ENCODE measurements around the gene HIPK4.
"Not testable (repeated sequence)": the region's sequence is repeated elsewhere in the genome, so short reads cannot be mapped to it uniquely, and the experiment has no call there.

HIPK4 gene

DNA sequence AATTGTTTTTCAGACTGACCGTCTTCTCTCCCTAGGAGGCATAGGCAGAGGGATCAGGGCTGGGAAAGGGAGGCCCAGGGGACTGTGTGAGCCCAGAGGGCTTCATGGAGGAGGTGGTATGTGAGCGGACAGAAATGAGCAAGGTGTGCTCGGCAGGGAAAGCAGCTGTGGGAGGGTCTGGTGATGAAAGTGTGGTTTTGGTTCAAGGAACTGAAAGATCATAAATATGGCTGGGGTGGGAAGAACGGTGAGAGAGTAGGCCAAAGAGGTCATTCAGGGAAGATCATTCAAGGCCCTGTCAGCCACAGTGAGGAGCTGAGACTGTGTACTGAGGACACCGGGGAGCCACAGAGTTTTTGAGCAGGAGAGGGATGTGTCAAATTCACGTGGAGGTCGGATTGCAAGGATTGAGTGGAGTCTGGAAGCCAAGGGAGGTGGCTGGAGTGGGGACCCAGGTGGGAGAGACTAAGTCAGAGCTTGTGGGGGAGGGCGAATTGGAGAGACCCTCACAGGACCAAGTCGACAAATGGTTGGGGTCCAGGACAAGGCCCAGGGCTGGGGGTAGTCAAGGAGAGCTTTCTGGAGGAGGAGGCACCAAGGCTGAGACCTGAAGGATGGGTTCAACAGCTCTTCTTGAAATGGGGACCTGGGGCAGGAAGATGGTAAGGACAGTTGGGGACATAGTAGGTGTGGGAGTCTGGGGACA lies 33.9 kb downstream of the HIPK4 start:
- no peak overlapping the region for H3K27ac Mint-ChIP-seq
- H3K36me3 Mint-ChIP-seq (ENCODE audit: low read depth), result peaks cover 19% of the 10 kb centered on the region
- no peak for DNase-seq
- H3K27me3 Mint-ChIP-seq, result no peaks in the 10 kb centered on the region
- H3K4me3 Mint-ChIP-seq, result no peak overlapping the region
- H3K9me3 Mint-ChIP-seq, result no peaks in the 10 kb centered on the region
- peaks cover 10% of the 10 kb centered on the region for H3K4me1 Mint-ChIP-seq (ENCODE audit: low read depth)

GRCh38 chr19:40348961-40349507 lies 40.9 kb downstream of the HIPK4 start:
- Mint-ChIP-seq H3K27ac (peak overlapping the region; percentile 85), H3K27me3 (no peaks in the 10 kb centered on the region), H3K36me3 (ENCODE audit: low read depth) (peaks cover 26% of the 10 kb centered on the region), H3K9me3 (no peaks in the 10 kb centered on the region), H3K4me3 (peak overlapping the region; percentile 83), H3K4me1 (ENCODE audit: low read depth) (peaks cover 35% of the 10 kb centered on the region)
- DNase-seq, result no peak

GRCh38 chr19:40348125-40348913 lies 41.7 kb downstream of the HIPK4 start, which contains the start of the genes C19orf47 and PLD3:
C19orf47 (minus strand) TSS chr19:40348397; CDS start chr19:40341857, 6,540 bp downstream.
PLD3 (plus strand) TSS chr19:40348695; CDS start chr19:40366484, 17,789 bp downstream.
- Mint-ChIP-seq H3K4me3 (peak within 1 kb of the TSS; percentile 83), H3K36me3 (ENCODE audit: low read depth) (peaks cover 30% of the 10 kb centered on the region), H3K9me3 (no peaks in the 10 kb centered on the region), H3K4me1 (ENCODE audit: low read depth) (peaks cover 37% of the 10 kb centered on the region), H3K27ac (peak within 1 kb of the TSS; percentile 85), H3K27me3 (no peaks in the 10 kb centered on the region)
- peak; percentile 97 for DNase-seq

DNA sequence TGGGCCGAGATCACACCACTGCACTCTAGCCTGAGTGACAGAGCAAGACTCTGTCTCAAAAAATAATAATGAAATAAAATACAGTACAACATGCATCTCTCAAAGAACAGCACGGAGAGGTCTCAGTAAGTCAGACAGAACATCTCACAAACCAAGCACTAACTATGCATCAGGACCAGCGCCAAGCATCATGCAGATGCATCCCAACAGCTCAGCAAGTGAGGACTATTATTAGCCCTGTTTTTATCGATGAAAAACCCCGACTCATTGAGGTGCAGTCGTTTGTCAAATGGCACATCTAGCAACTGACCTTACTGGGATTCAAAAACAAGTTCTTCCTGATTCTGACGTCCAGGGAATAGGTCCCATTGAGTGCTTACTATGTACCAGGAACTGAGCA lies 45.6 kb downstream of the HIPK4 start:
- no peak for DNase-seq

DNA sequence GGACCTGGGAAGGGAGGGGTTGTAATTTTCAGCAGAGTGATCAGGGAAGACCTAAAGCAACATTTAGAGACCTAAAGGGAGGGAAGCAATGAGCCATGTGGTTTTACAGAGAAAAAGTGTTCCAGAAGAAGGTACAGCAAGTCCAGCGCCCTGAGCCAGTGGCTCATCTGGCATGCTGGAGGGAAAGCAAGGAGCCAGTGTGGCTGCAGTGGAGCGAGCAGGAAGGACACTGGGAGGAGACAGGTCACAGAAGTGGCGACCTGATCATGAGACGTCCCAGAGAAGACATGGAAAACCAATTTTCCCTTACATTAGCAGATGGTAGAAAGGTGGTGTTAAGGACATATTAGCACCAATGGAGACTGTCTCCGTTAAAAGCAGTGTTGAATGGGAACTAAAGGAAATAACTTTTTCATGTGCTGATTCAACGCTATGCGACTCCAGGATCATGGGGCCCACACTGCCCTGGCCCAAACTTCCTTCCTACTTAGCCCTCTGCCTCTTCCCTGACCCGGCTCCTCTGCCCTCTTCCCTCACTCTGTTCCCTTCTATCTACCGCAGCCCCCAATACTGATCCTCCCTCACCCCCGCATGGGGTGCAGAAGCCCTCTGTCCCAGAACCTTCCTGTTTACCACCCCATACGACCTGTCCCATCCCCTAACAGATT lies 47.2 kb downstream of the HIPK4 start:
- Mint-ChIP-seq H3K27me3 (no peaks in the 10 kb centered on the region), H3K4me3 (no peak overlapping the region), H3K36me3 (ENCODE audit: low read depth) (peaks cover 47% of the 10 kb centered on the region), H3K4me1 (ENCODE audit: low read depth) (peaks cover 25% of the 10 kb centered on the region), H3K27ac (peak overlapping the region; percentile 33), H3K9me3 (no peaks in the 10 kb centered on the region)
- no peak for DNase-seq

More for the DNA sequence above, 45.6 kb downstream of the HIPK4 start:
- no peak overlapping the region for H3K4me3 Mint-ChIP-seq
- H3K9me3 Mint-ChIP-seq, result no peaks in the 10 kb centered on the region
- peaks cover 44% of the 10 kb centered on the region for H3K36me3 Mint-ChIP-seq (ENCODE audit: low read depth)
- peaks cover 32% of the 10 kb centered on the region for H3K4me1 Mint-ChIP-seq (ENCODE audit: low read depth)
- peak overlapping the region; percentile 34 for H3K27ac Mint-ChIP-seq
- no peaks in the 10 kb centered on the region for H3K27me3 Mint-ChIP-seq

DNA sequence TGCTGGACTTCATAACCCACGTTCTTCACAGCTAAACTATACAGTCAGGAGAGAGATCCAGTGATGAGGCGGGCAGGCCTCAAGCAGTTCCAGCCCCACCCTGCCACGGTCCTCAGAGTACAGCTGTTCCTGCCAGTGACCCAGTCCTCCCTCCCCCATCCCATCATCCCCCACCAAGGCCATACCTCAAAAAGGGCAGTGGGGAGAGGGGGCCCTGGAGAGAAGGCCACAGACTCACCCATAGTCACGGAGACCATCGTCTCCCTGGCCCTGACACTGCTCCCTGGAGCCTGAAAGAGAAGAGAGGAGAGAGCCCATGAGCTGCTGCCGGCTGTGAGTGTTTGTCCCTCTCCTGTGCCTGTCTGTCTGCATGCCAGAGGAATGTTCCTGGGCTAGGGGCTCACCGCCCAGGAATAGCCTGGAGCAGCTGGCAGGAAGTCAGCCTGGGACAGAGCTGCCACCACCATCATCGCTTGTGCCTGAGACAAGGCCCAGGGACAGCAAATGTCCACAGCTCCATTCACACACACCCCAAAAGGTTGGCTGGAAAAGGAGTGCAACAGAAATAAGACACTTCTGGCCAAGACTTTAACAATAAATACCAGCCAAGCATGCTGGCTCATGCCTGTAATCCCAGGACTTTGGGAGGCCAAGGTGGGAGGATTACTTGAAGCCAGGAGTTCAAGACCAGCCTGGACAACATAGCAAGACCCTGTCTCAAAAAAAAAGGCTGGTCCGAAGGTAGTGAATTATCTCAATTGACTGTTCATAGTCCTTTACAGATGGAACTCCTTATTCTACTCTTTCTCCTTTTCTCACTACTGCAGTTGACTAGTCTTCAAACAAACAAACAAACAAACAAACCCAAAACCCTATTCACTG lies 48.1 kb downstream of the HIPK4 start:
- H3K36me3 Mint-ChIP-seq (ENCODE audit: low read depth), result peaks cover 49% of the 10 kb centered on the region
- DNase-seq, result no peak
- no peaks in the 10 kb centered on the region for H3K9me3 Mint-ChIP-seq
- H3K27ac Mint-ChIP-seq, result peak overlapping the region; percentile 33
- no peaks in the 10 kb centered on the region for H3K27me3 Mint-ChIP-seq
- H3K4me1 Mint-ChIP-seq (ENCODE audit: low read depth), result peaks cover 16% of the 10 kb centered on the region
- H3K4me3 Mint-ChIP-seq, result no peak overlapping the region

- Mint-ChIP-seq H3K27ac (no peak overlapping the region), H3K4me1 (ENCODE audit: low read depth) (peaks cover 6% of the 10 kb centered on the region), H3K9me3 (no peaks in the 10 kb centered on the region), H3K27me3 (no peaks in the 10 kb centered on the region), H3K4me3 (no peak overlapping the region), H3K36me3 (ENCODE audit: low read depth) (peaks cover 64% of the 10 kb centered on the region)
- DNase-seq, result no peak
Observed at GRCh38 chr19:40339018-40339728, 50.8 kb downstream of the HIPK4 start.

- Mint-ChIP-seq H3K9me3 (no peaks in the 10 kb centered on the region), H3K4me3 (no peak overlapping the region), H3K4me1 (ENCODE audit: low read depth) (no peaks in the 10 kb centered on the region), H3K27ac (no peak overlapping the region), H3K27me3 (no peaks in the 10 kb centered on the region), H3K36me3 (ENCODE audit: low read depth) (peaks cover 70% of the 10 kb centered on the region)
- DNase-seq, result no peak
Observed at GRCh38 chr19:40337594-40337993, 52.4 kb downstream of the HIPK4 start.

DNA sequence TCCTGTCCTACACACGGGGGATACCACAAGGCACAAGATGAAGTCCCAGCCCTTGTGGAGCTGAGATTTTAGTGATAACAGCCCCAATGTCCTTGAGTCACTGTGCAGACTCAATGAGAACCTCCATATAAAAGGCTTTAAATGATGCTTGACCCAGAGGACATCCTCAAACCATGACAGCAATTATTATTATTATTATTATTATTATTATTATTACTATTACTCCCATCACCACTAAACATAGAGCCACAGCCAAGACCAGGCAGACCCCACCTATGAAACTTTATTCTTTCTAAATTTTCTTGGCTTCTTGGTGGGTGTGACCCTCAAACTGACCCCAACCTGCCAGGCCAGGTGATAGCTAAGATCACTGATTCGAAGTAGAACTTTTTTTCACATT lies 52.9 kb downstream of the HIPK4 start:
- Mint-ChIP-seq H3K36me3 (ENCODE audit: low read depth) (peaks cover 73% of the 10 kb centered on the region), H3K4me1 (ENCODE audit: low read depth) (no peaks in the 10 kb centered on the region), H3K4me3 (no peak overlapping the region), H3K27me3 (no peaks in the 10 kb centered on the region), H3K27ac (no peak overlapping the region), H3K9me3 (no peaks in the 10 kb centered on the region)
- no peak for DNase-seq

DNA sequence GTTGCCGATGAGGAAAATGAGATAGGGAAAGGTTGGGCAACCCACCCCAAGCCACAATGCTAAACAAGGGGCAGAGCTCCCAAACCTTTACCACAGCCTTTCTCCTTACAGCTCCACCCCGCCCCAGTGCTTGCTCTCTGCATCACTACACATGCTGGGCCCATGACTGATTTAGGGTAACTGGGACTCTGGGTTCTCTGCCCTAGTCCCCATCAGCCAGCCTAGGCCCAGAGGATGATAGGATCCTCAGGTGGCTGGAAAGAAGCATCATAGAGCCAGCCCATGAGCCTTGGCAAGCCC lies 53.4 kb downstream of the HIPK4 start:
- Mint-ChIP-seq H3K4me3 (no peak overlapping the region), H3K9me3 (no peaks in the 10 kb centered on the region), H3K36me3 (ENCODE audit: low read depth) (peaks cover 75% of the 10 kb centered on the region), H3K27ac (no peak overlapping the region), H3K4me1 (ENCODE audit: low read depth) (no peaks in the 10 kb centered on the region), H3K27me3 (no peaks in the 10 kb centered on the region)
- DNase-seq, result no peak

- Mint-ChIP-seq H3K27me3 (no peaks in the 10 kb centered on the region), H3K4me3 (no peak overlapping the region), H3K27ac (no peak overlapping the region), H3K9me3 (no peaks in the 10 kb centered on the region), H3K36me3 (ENCODE audit: low read depth) (peaks cover 77% of the 10 kb centered on the region), H3K4me1 (ENCODE audit: low read depth) (no peaks in the 10 kb centered on the region)
- no peak for DNase-seq
Observed at GRCh38 chr19:40335855-40336600, 54.0 kb downstream of the HIPK4 start.

DNA sequence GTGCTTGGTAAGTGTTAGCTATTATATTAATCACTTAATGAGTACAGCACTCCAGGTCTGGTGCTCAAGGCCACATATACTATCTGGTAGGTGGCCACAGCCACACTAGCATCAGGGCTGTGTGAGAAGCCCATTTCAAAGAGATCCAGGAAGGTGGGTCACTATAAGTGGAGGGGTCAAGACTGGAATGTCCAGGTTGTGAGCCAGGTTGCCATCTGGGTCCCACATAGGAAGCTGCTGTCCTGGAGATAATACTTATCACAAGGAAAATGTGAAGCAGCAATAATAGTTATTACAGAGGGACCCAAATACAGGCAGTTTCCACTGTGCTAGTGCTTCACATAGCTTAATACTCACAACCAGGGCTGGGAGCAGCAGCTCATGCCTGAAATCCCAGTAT lies 54.9 kb downstream of the HIPK4 start:
- no peaks in the 10 kb centered on the region for H3K4me1 Mint-ChIP-seq (ENCODE audit: low read depth)
- no peak for DNase-seq
- H3K9me3 Mint-ChIP-seq, result no peaks in the 10 kb centered on the region
- H3K27ac Mint-ChIP-seq, result no peak overlapping the region
- H3K4me3 Mint-ChIP-seq, result no peak overlapping the region
- no peaks in the 10 kb centered on the region for H3K27me3 Mint-ChIP-seq
- peaks cover 80% of the 10 kb centered on the region for H3K36me3 Mint-ChIP-seq (ENCODE audit: low read depth)

DNA sequence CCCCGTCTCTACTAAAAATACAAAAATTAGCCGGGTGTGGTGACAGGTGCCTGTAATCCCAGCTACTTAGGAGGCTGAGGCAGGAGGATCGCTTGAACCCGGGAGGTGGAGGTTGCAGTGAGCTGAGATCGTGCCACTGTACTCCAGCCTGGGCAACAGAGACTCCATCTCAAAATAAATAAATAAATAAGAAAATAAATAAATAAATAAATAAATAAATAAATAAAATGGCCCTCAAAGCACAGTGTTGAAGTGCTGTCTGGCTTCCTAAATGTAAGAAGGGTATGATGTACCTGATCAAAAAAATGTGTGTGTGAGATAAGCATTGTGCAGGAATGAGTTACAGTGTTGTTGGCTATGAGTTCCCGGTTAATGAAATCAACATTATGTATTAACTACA lies 56.9 kb downstream of the HIPK4 start:
- not testable (repeated sequence) for H3K27me3 Mint-ChIP-seq; H3K9me3 Mint-ChIP-seq; H3K4me1 Mint-ChIP-seq (ENCODE audit: low read depth); DNase-seq; H3K27ac Mint-ChIP-seq; H3K4me3 Mint-ChIP-seq
- peaks cover 85% of the 10 kb centered on the region for H3K36me3 Mint-ChIP-seq (ENCODE audit: low read depth)
